ENCODE results near the gene PRTG.
"Not testable (repeated sequence)": the region's sequence is repeated elsewhere in the genome, so short reads cannot be mapped to it uniquely, and the experiment has no call there.

PRTG gene

GRCh38 chr15:55742498-55742926, 440 bp downstream of the PRTG start:
- H3K9me3 ChIP-seq (ENCODE audit: control insufficient read depth, insufficient read depth, low read length), result no peaks in the 10 kb centered on the region
- peak overlapping the region; percentile 66 for H3K4me3 ChIP-seq (ENCODE audit: low read depth, low read length)
- H3K36me3 ChIP-seq (ENCODE audit: control insufficient read depth, insufficient read depth, low read length), result no peaks in the 10 kb centered on the region
- peaks cover 26% of the 10 kb centered on the region for H3K4me1 ChIP-seq (ENCODE audit: control insufficient read depth, insufficient read depth, low read length)
- no peak overlapping the region for H3K9ac ChIP-seq (ENCODE audit: low read depth, low read length)
- H3K27ac ChIP-seq (ENCODE audit: low read depth, low read length), result peak overlapping the region; percentile 56
- H3K27me3 ChIP-seq (ENCODE audit: control insufficient read depth, insufficient read depth, low read length), result peaks cover 87% of the 10 kb centered on the region

- Histone ChIP-seq H3K36me3 (ENCODE audit: control insufficient read depth, insufficient read depth, low read length) (no peaks in the 10 kb centered on the region), H3K9ac (ENCODE audit: low read depth, low read length) (no peak overlapping the region), H3K4me1 (ENCODE audit: control insufficient read depth, insufficient read depth, low read length) (peaks cover 29% of the 10 kb centered on the region), H3K4me3 (ENCODE audit: low read depth, low read length) (peak overlapping the region; percentile 66), H3K9me3 (ENCODE audit: control insufficient read depth, insufficient read depth, low read length) (no peaks in the 10 kb centered on the region), H3K27ac (ENCODE audit: low read depth, low read length) (peak overlapping the region; percentile 56), H3K27me3 (ENCODE audit: control insufficient read depth, insufficient read depth, low read length) (peaks cover 92% of the 10 kb centered on the region)
Observed at GRCh38 chr15:55741833-55742497, 987 bp downstream of the PRTG start.

DNA sequence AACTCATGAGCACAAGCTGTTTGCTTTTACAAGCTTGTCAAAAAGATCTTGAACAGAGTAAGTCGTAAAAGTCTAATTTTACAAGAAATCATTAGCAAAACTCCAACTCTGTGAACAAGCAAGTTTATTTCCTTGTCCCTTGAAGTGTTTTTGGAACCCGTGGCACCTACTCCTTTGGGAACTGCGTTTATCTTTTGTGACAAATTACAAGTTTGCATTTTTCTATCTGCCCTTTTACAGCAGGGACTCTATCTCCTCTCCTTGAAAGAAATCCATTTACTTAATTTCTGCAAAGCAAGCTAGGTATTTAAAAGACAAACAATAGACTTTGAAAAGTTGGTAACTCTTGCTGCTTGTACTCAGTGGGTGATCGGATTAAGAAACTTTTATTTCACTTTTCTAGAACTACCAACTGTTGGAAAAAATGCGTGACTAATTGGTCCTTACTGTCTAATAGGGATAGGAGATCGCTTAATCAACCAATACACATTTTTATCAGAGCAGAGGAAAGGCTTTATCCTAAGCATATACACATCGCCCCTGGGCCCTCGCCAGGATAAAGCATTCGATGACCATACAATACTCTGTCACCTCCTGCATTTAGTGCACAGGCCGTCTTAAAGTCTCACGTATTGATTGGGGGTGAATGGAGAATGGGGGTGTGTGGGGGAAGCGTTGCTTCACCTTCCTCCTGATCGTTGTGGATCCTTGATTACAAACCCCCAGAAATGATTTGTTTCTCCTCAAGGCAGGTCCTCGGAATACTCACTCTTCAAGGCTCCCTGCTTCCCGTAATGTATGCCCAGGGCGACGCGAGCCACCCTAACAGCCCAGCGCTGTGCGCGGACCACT, 1.7 kb downstream of the PRTG start:
- peaks cover 29% of the 10 kb centered on the region for H3K4me1 ChIP-seq (ENCODE audit: control insufficient read depth, insufficient read depth, low read length)
- peak overlapping the region; percentile 56 for H3K27ac ChIP-seq (ENCODE audit: low read depth, low read length)
- no peaks in the 10 kb centered on the region for H3K36me3 ChIP-seq (ENCODE audit: control insufficient read depth, insufficient read depth, low read length)
- peaks cover 100% of the 10 kb centered on the region for H3K27me3 ChIP-seq (ENCODE audit: control insufficient read depth, insufficient read depth, low read length)
- H3K9ac ChIP-seq (ENCODE audit: low read depth, low read length), result no peak overlapping the region
- H3K4me3 ChIP-seq (ENCODE audit: low read depth, low read length), result peak overlapping the region; percentile 66
- no peaks in the 10 kb centered on the region for H3K9me3 ChIP-seq (ENCODE audit: control insufficient read depth, insufficient read depth, low read length)

DNA sequence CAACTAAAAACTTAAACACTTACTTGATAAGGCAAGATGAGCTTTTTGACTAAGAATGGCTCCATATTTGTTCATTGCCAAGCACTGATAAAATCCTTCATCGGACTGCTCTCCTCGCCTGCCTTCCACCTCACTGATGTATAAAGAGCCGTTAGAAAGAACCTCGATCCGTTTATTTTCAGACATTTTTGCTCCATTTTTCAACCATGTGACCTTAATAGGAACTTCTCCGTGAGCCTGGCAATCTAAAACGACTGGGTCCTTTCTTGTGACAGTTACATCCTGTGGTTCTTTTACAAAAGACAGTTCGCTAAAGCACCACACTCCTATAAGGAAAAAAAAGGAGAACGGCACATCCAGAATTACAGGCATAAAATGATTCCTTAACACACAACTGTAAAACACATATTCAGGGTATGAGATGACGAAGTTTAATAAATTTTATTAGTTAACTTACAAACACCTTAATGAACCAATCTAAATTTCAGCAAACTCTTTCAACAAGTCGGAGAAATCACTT, 2.5 kb downstream of the PRTG start:
- Histone ChIP-seq H3K4me3 (ENCODE audit: low read depth, low read length) (no peak overlapping the region), H3K27me3 (ENCODE audit: control insufficient read depth, insufficient read depth, low read length) (peaks cover 100% of the 10 kb centered on the region), H3K9ac (ENCODE audit: low read depth, low read length) (no peak overlapping the region), H3K4me1 (ENCODE audit: control insufficient read depth, insufficient read depth, low read length) (peaks cover 35% of the 10 kb centered on the region), H3K36me3 (ENCODE audit: control insufficient read depth, insufficient read depth, low read length) (no peaks in the 10 kb centered on the region), H3K9me3 (ENCODE audit: control insufficient read depth, insufficient read depth, low read length) (no peaks in the 10 kb centered on the region), H3K27ac (ENCODE audit: low read depth, low read length) (no peak overlapping the region)

DNA sequence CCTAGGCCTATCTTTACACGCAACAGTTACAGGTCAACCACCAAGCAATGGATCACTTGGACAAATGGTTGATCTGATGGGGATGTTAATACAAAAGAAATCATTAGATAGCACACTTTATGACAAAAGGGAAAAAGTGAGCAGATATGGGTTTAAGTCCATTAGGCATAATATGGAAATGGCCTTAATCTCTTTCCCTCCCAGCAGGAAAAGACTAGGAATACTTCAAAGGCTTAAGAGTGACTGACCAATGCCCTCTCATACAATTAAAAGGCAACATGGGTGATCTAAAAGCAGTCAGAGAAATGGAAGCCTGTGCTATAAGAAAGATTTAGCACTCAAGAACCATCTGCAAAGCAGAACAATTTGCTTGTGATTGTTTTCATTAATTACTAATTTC, 3.3 kb downstream of the PRTG start:
- Histone ChIP-seq H3K9ac (ENCODE audit: low read depth, low read length) (no peak overlapping the region), H3K27ac (ENCODE audit: low read depth, low read length) (no peak overlapping the region), H3K4me3 (ENCODE audit: low read depth, low read length) (no peak overlapping the region), H3K27me3 (ENCODE audit: control insufficient read depth, insufficient read depth, low read length) (peaks cover 100% of the 10 kb centered on the region), H3K36me3 (ENCODE audit: control insufficient read depth, insufficient read depth, low read length) (no peaks in the 10 kb centered on the region), H3K9me3 (ENCODE audit: control insufficient read depth, insufficient read depth, low read length) (no peaks in the 10 kb centered on the region), H3K4me1 (ENCODE audit: control insufficient read depth, insufficient read depth, low read length) (peaks cover 35% of the 10 kb centered on the region)

- H3K36me3 ChIP-seq (ENCODE audit: control insufficient read depth, insufficient read depth, low read length), result no peaks in the 10 kb centered on the region
- no peak overlapping the region for H3K4me3 ChIP-seq (ENCODE audit: low read depth, low read length)
- no peaks in the 10 kb centered on the region for H3K9me3 ChIP-seq (ENCODE audit: control insufficient read depth, insufficient read depth, low read length)
- peaks cover 100% of the 10 kb centered on the region for H3K27me3 ChIP-seq (ENCODE audit: control insufficient read depth, insufficient read depth, low read length)
- no peak overlapping the region for H3K27ac ChIP-seq (ENCODE audit: low read depth, low read length)
- no peak overlapping the region for H3K9ac ChIP-seq (ENCODE audit: low read depth, low read length)
- H3K4me1 ChIP-seq (ENCODE audit: control insufficient read depth, insufficient read depth, low read length), result peaks cover 35% of the 10 kb centered on the region
Observed at GRCh38 chr15:55738715-55739114, 4.2 kb downstream of the PRTG start.

GRCh38 chr15:55737373-55737772, 5.6 kb downstream of the PRTG start:
- Histone ChIP-seq H3K9me3 (ENCODE audit: control insufficient read depth, insufficient read depth, low read length) (no peaks in the 10 kb centered on the region), H3K27me3 (ENCODE audit: control insufficient read depth, insufficient read depth, low read length) (peaks cover 92% of the 10 kb centered on the region), H3K27ac (ENCODE audit: low read depth, low read length) (peak overlapping the region; percentile 56), H3K4me1 (ENCODE audit: control insufficient read depth, insufficient read depth, low read length) (peaks cover 35% of the 10 kb centered on the region), H3K4me3 (ENCODE audit: low read depth, low read length) (no peak overlapping the region), H3K9ac (ENCODE audit: low read depth, low read length) (no peak overlapping the region), H3K36me3 (ENCODE audit: control insufficient read depth, insufficient read depth, low read length) (no peaks in the 10 kb centered on the region)

- Histone ChIP-seq H3K9me3 (ENCODE audit: control insufficient read depth, insufficient read depth, low read length) (no peaks in the 10 kb centered on the region), H3K4me3 (ENCODE audit: low read depth, low read length) (no peak overlapping the region), H3K4me1 (ENCODE audit: control insufficient read depth, insufficient read depth, low read length) (peaks cover 30% of the 10 kb centered on the region), H3K27ac (ENCODE audit: low read depth, low read length) (no peak overlapping the region), H3K36me3 (ENCODE audit: control insufficient read depth, insufficient read depth, low read length) (no peaks in the 10 kb centered on the region), H3K27me3 (ENCODE audit: control insufficient read depth, insufficient read depth, low read length) (peaks cover 89% of the 10 kb centered on the region), H3K9ac (ENCODE audit: low read depth, low read length) (no peak overlapping the region)
Observed at GRCh38 chr15:55736756-55737155, 6.2 kb downstream of the PRTG start.

- Histone ChIP-seq H3K4me3 (ENCODE audit: low read depth, low read length) (no peak overlapping the region), H3K4me1 (ENCODE audit: control insufficient read depth, insufficient read depth, low read length) (peaks cover 9% of the 10 kb centered on the region; the same call in 1 of the 2 replicates), H3K9me3 (ENCODE audit: control insufficient read depth, insufficient read depth, low read length) (no peaks in the 10 kb centered on the region), H3K9ac (ENCODE audit: low read depth, low read length) (no peak overlapping the region), H3K27ac (ENCODE audit: low read depth, low read length) (no peak overlapping the region), H3K27me3 (ENCODE audit: control insufficient read depth, insufficient read depth, low read length) (peaks cover 76% of the 10 kb centered on the region), H3K36me3 (ENCODE audit: control insufficient read depth, insufficient read depth, low read length) (no peaks in the 10 kb centered on the region)
Observed at GRCh38 chr15:55734641-55735040, 8.3 kb downstream of the PRTG start.

DNA sequence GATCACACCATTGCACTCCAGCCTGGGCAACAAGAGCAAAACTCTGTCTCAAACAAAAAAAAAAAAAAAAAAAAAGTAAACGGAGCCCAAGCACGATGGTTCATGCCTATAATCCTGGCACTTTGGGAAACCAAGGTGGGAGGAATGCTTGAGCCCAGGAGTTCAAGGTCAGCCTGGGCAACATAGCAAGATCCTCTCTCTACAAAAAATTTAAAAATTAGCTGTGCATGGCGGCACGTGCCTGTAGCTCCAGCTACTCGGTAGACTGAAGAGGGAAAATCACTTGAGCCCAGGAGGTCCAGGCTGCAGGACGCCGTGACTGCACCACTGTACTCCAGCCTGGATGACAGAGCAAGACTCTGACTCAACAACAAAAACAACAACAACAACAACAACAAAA, 9.5 kb downstream of the PRTG start:
- not testable (repeated sequence) for H3K4me3 ChIP-seq (ENCODE audit: low read depth, low read length); H3K27ac ChIP-seq (ENCODE audit: low read depth, low read length); H3K9me3 ChIP-seq (ENCODE audit: control insufficient read depth, insufficient read depth, low read length); H3K4me1 ChIP-seq (ENCODE audit: control insufficient read depth, insufficient read depth, low read length); H3K36me3 ChIP-seq (ENCODE audit: control insufficient read depth, insufficient read depth, low read length); H3K9ac ChIP-seq (ENCODE audit: low read depth, low read length)
- peaks cover 71% of the 10 kb centered on the region for H3K27me3 ChIP-seq (ENCODE audit: control insufficient read depth, insufficient read depth, low read length)
